G401 (cell line): ENCODE results near the gene RUNDC3A. TPM values are rescaled to one million over a fixed set of nuclear protein-coding genes. Genes with fewer than 3 reads are reported as not detected.
A peak's percentile ranks its signal among the peaks of the same experiment; 100 is the strongest.

Experiments
- DNase-seq: peaks from one replicate; pipeline ENCODE4 v3.0.0-alpha.2; 2015; ENCODE audit warnings: low spot score
- in situ Hi-C: cut with HindIII; loops from 2 replicates; pipeline ENCODE4 v1.10.0; 2016; ENCODE audit warnings: low sequenced_read_pairs, mixed read lengths
- total RNA-seq: library from RNA; depleted of rRNA; stranded (reverse); fragments of >200 nt; shearing (Covaris generic); gene quantifications from 2 replicates; pipeline ENCODE4 v1.2.3, GENCODE V29; 2014

The RUNDC3A gene
- total RNA-seq, 1 experiment from 2014 or later = 3.8 TPM

DNA sequence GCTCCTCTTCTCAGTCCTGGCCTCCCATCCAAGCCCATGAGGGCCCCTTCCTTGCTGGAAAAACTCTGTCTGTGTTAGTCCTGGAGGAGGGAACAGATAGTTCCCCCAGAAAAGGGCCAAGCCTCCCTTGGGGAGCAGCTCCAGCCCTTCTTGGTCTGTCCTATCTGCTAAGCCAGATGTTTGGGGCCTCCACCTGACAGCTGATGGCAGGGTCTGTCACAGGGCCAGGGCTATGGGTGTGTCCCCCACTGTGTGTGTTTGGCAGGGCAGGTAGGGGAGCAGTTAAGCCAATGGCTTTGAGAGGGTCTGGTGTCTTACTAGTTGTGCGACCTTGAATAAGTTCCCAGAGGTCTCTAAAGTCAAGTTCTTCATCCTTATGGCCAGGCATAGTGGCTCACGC, 26.8 kb upstream of the RUNDC3A start:
- in situ Hi-C loops = no loop called here
- DNase-seq = no peak

DNA sequence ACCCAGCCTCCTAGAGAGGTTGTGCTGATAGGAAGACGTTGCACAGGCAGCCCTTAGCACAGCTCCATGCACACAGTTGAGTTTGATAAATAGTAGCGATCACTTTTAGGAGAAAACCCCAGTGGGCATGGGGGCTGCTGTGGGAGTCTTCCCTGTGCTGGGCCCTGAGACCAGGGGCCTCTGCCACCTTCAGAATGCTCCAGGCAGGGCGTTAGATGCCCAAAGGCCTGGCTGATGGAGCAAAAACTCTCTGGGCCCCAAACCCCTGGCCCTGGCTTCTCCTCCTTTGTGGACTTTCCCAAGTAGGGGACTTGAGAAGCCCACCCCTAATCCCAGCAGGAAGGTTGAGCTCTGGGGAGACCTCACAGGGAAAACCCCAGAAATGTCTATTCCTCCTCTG, 26.1 kb upstream of the RUNDC3A start:
- in situ Hi-C loops = no loop called here
- no peak for DNase-seq

DNA sequence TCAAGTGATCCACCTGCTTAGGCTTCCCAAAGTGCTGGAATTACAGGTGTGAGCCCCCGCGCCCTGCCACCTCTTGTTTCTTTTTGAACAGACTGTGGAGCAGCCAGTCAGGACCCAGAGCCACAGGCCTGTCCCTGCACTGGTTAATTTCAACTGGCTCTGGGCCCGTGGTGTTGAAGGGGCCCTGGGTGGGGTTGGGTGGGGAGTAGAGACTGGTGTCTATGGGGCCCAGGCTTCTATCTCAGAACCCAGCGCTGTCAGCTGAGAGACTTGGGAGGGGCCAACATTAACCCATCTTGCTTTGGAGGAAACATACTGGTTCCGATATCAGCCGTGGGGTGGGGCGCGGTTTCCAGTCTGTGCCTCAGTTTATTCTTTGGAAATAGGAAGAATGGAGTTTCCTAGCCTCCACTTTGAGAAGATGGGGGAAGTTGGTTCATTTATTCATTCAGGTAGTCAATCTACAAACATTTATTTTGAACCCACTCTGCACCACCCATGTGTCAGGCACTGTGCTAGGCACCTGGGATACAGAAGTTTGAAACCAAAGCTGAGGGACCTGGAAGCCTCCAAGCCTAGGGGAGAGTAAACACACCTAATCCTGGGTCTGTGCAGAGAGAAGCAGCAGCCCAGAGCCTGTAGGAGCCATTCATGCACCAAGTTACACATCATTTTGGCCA, 24.9 kb upstream of the RUNDC3A start:
- DNase-seq = no peak
- in situ Hi-C loops = no loop called here

DNA sequence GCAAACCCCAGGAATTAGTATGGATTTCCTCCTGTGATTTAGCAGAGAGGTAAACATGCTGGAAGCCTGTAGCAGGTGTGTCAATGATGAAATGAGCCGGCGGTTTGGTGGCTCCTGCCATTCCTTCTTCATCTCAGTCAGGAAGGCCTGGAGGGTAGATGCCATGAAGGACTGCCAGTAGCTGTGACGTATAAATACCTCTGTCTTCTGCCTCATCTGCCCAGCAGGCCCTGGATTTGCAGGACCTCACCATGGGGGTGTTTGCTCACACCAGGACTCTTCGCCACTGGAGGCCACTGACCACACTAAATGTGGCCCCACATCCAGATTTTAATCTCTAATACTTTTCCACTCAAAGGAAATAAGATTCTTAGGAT, 24.4 kb upstream of the RUNDC3A start:
- DNase-seq = no peak
- in situ Hi-C loops = no loop called here

DNA sequence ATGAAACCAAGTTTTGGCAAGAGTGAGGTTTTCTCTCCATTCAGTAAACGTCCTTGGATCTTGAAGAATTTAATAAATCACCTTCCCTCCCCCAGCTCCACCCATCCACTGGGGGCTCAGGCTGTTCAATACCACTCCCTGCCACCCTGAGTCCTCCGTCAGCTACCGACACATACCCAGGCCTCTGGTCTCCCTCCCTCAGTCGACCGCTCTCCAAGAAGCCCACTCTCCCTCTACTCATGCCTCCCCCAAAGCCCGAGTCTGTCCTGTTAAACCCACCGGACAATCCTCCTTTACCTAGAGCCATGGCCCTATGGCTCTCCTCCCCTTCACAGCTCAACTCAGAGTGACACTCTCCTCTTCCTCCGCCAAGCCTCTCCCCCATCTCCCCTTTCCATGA, 20.8 kb upstream of the RUNDC3A start:
- in situ Hi-C loops = no loop called here
- DNase-seq = no peak

DNA sequence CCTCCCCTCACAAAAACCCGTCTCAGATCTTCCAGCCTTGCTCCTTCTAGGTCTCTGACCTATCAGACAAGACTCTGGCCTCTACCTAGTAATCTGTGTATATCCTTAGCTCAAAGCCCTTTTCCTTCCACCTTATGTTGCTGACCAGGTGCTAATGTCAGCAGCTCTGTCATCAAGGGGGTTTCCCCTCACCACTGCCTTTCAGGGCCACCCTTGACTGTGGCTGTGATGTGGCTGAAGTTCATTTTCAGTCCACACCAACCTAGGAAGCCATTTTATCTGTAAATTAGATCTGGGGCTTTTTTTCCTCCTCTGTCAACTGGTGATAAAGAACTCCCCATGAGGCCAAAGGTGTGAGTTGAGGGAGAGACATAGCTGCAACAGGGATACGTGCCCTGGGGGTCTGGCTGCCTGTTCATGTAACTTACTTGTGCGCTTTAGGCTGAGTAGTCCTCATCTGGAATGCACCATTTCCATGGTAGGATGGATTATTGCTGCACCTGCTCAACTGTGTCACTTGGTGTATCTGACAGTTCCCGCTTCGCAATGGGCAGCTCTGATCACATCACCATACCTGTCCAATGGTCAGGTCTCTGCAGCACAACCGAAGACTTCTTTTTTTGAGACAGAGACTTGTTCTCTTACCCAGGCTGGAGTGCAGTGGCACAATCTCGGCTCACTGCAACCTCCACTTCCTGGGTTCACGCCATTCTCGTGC, 14.7 kb upstream of the RUNDC3A start:
- no peak for DNase-seq
- in situ Hi-C loops = no loop called here

DNA sequence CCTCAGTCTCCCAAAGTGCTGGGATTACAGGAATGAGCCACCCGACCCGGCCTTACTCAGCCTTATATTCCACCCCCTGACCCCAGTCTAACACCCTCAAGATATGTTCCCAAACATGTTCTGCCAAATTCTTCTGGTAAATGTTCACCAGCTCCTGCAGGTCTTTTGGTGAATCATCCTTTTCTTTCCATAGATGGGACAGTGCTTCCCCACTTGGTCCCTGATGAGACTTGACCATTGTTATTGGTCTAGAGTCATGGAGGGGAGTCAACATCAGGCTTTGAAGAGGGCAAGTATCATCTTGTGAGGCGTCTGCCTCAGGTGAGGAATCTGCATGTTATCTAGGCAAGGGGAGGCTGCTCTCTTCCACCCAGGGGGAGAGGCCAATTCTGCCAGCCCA, 10.4 kb upstream of the RUNDC3A start:
- no peak for DNase-seq
- in situ Hi-C loops = no loop called here

DNA sequence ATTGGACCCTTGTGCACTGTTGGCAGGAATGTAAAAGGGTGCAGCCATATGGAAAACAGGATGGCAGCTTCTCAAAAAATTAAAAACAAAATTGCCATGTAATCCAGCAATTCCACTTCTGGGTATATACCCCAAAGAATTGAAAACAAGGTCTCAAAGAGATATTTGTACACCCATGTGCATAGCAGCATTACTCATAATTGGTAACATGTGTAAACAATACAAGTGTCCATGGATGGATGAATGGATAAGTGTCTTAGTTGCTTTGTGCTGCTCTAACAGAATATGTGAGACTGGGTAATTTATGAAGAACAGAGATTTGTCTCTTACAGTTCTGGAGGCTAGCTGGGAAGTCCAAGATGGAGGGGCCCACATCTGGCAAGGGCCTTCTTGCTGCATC, 3.8 kb upstream of the RUNDC3A start:
- DNase-seq = no peak
- in situ Hi-C loops = no loop called here

DNA sequence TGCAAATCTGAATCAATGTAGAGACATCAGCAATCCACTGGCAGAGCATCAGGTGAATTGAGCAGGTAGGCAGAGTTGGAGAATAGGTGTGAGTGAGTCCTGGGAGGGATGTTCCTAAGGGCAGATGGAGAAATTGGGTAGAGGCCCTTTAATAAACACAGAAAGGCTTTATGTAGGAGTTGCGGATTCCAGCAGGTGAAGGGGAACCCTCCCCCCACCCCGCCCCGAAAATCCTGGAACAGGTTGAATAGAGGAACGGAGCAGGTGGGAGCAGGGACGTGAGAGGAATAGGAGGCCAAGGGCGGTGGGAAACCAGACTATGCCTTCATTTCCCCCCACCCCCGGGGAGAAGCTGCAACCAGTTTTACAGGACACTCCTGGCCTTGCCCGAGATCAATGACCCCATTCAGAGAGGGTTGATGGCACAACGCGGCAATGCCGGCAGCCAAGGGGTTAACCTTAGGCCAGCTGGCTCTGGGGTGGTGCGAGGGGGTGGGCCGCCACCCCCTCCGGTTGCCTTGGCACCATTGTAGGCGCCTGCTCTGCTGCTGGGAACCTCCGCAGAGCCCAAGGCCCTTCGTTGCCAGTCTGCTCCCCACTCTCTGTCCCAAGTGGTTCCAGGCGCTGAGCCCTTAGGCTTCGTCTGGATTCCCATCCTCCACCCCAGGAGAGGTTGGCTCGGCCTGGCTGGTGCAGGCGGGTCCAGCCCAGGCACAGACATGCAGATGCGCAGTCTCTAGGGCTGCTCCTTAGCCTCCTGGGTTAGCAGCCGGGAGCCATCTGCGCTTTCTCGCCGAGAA, 814 bp upstream of the RUNDC3A start:
- peak; percentile 75 for DNase-seq
- in situ Hi-C loops = no loop called here

DNA sequence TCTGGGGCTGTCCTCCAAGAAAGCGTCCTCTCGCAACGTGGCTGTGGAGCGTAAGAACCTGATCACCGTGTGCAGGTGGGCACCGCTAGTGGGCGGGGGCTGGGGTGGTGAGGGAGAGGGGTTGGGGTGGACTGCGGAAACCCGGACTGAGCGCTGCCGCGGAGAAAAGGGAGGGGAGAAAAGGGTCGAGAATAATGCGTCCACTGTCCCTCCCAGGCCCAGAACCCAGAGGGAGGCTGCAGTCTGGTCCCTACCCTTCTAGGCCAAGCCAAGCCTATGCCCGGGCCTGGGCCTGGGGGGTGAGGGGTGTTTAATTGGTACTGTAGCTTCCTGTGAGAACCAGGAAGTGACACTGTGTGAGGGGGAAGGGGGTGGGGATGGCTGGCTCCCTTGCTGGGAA, 464 bp downstream of the RUNDC3A start:
- DNase-seq = peak; percentile 62
- in situ Hi-C loops = no loop called here

DNA sequence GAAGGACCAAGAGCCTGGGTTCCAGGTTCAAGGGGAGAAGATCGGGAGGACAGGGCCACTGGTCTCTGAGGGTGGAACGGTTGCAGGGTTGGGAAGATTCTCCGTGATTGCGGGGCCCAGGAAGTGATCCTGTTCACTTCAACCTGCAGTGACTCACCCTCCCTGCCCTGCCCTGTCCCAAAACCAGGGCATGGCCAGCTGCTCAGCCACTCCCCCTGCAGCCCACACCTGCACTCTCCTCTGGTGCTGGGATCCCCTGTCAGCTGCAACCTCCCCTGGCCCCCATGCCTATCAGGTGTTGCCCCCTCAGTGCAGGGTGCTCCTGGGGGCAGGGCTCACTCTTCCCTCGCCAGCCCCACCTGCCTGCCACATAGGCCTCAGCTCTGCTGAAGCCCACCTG, 1.1 kb downstream of the RUNDC3A start:
- in situ Hi-C loops = no loop called here
- no peak for DNase-seq

DNA sequence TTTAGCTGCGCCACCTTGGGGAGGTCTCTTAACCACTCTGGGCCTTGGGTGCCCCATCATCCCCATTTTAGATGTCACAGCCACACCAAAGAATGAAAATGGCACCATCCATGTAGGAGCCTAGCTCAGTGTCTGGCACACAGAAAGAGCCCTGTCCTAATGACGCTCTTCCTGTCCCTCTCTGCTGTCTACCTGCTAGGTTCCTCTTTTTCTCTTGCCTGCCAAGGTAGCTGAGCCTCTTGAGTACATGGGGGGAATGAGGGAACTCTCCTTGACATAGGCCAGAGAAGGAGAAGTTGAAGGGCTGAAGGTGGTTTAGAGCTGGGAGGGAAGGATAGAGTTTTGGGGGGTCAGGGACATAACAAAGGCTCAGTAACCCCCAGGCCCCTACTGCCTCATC, 1.8 kb downstream of the RUNDC3A start:
- no peak for DNase-seq
- in situ Hi-C loops = no loop called here

DNA sequence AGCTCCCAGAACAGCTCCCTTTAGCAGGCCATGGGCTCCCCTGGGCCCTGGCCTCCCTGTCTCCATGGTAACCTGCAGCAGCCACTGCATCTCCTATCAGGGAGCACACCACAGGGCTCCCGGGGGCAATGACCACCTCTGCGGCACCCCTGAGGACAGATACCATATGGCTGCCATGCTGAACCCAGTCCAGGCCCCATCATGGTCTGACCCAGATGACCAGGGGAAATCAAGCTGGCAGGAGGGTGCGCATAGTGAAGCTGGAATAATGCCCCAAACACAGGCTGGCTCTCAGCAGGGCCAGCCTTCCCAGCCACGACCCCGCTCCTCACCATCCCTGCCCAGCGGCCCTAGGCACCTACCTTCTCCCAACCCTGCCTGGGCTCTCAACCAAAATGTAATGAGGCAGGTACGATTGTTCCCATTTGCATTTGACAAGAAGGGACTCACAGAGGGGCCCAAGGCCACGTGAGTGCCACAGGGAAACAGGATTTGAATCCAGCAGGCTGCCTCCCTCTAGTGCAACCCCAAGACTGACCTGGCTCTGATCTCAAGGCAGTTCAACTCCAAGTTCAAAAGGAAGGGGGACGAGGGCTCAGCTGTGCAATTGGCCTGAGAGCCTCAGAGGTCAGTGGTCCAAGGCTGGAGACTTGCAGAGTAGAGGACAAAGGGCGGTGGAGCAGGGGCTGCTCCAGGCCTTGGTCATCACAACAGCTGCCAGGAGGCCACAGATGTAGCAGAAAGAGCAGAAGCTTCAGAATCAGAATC, 2.4 kb downstream of the RUNDC3A start:
- in situ Hi-C loops = no loop called here
- peak; percentile 80 for DNase-seq

DNA sequence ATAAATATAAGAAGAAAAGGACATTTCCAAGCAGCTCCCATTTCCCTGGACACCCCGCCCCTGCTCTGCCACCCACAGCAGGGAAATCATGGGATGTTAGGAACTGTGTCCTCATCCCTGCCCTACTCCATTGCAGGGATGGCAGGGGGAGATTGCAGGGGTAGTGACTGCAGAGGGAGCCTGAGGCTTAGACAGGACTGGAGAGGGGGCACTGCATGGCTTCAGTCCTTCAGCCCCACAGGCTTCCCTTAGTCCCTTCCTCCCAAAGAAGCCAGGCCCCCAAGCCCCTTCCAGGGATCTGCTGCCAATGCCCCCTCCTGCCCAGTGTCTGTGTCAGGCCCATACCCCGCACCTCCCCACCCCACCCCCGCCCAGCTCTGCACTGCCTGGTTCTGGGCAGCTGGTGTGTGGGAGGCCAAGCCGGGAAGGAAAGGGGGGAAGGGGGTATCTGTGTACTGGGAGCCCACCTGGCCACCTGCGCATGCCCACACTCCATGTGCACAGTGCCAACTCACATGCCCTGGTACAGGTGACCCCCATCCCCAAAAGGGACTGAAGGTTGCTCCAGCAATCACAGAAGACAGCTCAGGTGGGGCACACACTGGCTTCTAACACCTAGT, 3.3 kb downstream of the RUNDC3A start:
- in situ Hi-C loops = no loop called here
- no peak for DNase-seq

DNA sequence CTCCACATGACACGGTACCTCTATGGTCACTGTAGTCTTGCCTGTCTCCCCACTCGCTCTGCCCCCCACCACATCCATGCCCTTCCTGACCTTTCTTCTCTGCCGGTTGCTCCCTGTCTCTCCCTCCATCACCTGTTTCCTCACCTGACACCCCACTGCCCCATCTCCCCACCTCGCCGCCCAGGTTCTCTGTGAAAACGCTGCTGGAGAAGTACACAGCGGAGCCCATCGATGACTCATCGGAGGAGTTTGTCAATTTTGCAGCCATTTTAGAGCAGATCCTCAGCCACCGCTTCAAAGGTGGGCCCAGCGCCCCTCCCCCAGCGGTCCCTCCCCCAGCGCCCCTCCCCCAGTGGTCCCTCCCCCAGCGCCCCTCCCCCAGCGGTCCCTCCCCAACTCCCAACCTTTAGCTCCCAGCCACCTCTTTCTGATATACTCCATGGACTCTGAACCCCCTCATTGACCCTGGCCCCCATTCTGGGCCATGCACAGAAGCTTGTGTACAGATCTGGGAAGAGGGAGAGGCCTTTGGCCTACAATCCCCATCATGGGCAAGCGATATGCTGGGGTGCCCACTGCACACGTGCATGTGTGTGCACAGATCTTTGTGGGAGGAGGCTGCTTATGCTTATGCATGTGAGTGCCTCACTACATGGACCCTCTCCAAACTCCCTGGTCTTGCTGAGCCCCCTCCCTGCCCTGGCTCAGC, 4.1 kb downstream of the RUNDC3A start:
- DNase-seq = no peak

DNA sequence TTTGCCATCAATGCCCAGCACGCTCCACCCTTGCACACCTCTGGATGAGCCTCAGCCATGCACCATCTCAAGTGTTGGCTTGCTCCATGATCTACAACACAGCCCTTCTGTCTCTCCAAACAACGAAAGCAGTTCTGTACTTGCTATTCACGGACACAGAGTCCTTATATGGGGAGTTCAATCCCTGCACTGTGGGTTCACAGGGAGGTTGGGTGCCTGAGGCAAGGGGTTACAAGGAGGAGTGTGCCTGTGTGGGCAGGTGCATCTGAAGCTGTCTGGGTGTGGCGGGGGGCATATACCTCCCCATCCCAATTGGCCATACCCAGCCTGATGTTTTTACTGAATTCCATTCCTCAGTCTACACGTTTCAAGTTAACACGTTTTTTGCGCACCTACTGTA, 5.6 kb downstream of the RUNDC3A start:
- in situ Hi-C loops = no loop called here
- DNase-seq = no peak

More for the DNA sequence above, 4.1 kb downstream of the RUNDC3A start:
- in situ Hi-C loops = no loop called here

DNA sequence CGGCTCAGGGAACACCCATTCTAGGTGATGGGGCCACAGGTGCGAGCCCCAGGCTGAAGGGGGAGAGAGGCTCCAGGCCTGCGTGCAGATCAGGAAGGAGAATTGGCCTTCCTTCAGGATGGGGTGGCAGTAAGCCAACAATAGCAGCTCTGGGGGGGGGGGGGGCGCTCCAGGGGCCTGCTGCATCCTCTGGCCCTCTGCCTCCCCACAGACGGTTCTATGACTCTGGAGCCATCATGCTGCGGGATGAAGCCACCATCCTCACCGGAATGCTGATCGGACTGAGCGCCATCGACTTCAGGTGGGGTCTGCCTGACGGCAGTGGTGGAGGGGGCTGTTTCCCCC, 6.1 kb downstream of the RUNDC3A start:
- in situ Hi-C loops = no loop called here
- no peak for DNase-seq

DNA sequence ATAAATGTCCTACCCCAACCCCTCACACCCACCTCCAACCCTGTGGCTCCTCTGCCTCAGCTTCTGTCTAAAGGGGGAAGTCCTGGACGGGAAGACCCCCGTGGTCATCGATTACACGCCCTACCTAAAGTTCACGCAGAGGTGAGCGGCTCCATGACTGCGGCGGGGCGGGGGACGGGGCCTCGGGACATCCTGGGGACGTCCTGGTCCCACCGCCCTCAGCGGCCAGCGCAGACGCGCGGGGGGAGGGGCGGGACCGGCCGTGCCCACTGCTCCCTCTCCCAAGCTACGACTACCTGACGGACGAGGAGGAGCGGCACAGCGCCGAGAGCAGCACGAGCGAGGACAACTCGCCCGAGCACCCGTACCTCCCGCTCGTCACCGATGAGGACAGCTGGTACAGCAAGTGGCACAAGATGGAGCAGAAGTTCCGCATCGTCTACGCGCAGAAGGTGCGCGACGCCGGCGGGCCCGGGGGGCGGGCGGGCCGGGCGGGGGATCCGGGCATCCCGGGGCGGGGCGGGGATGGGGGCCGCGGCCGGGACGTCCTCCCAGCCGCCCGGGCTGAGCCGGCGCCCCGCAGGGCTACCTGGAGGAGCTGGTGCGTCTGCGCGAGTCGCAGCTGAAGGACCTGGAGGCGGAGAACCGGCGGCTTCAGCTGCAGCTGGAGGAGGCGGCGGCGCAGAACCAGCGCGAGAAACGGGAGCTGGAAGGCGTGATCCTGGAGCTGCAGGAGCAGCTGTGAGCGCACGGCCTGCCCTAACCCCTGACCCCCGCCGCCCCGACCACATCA, 6.7 kb downstream of the RUNDC3A start:
- peak; percentile 43 for DNase-seq
- in situ Hi-C loops = no loop called here
